Activated CD8-positive, alpha-beta memory T cell treated with anti-CD3 and anti-CD28 coated beads for 36 hours (primary cell): ENCODE measurements around the gene CTF1. TPM values are rescaled to one million over a fixed set of nuclear protein-coding genes. Genes with fewer than 3 reads are reported as not detected.

Experiments used
- CTCF ChIA-PET: fragments of 350-600 bp; sonication (Branson Sonifier 250); formaldehyde crosslinking; loops from one replicate; lab custom pipeline; 2021; ENCODE audit warnings: antibody characterized with exemption; lab: Charles Lee
- POLR2A ChIA-PET: fragments of 350-600 bp; sonication (Branson Sonifier 250); formaldehyde crosslinking; loops from one replicate; lab custom pipeline; 2021; ENCODE audit warnings: antibody characterized with exemption; lab: Charles Lee
- total RNA-seq, 2 experiments: library from RNA; stranded (reverse); gene quantifications; one replicate each; pipeline ENCODE4 v1.2.3, GENCODE V29; 2021

CTF1 gene
- total RNA-seq, 2 experiments from 2014 or later: 0.13 to 0.21 TPM

GRCh38 chr16:30882429-30883310, 13.7 kb upstream of the CTF1 start:
- ChIA-PET POLR2A (interaction anchor here (1.6 kb wide), 1 partner anchor 14 kb away, joined by 4 read pairs; no protein-coding TSS in a partner anchor), CTCF (interaction anchor here (0.5 to 1.3 kb wide), 3 partner anchors 15 to 72 kb away, joined by 3 read pairs; no protein-coding TSS in a partner anchor)

- POLR2A ChIA-PET: no interaction called here
- CTCF ChIA-PET: interaction anchor here (1.1 kb wide), 1 partner anchor 12 kb away, joined by 3 read pairs; no protein-coding TSS in a partner anchor
Observed at GRCh38 chr16:30884760-30885159, 11.7 kb upstream of the CTF1 start.

- ChIA-PET CTCF (interaction anchor here (1.1 to 1.4 kb wide), 2 partner anchors 12 to 17 kb away, joined by 3 read pairs; no protein-coding TSS in a partner anchor), POLR2A (no interaction called here)
Observed at GRCh38 chr16:30885196-30885595, 11.2 kb upstream of the CTF1 start.

- ChIA-PET CTCF (interaction anchor here (1.4 to 3.1 kb wide), 2 partner anchors 16 to 42 kb away, joined by 3 to 12 read pairs; no protein-coding TSS in a partner anchor), POLR2A (interaction anchor here (0.6 kb wide), 1 partner anchor 70 kb away, joined by 3 read pairs; no protein-coding TSS in a partner anchor)
Observed at GRCh38 chr16:30886145-30886544, 10.3 kb upstream of the CTF1 start.

GRCh38 chr16:30887927-30888326, 8.5 kb upstream of the CTF1 start:
- ChIA-PET POLR2A (no interaction called here), CTCF (interaction anchor here (3.1 kb wide), 1 partner anchor 44 kb away, joined by 12 read pairs; no protein-coding TSS in a partner anchor)

GRCh38 chr16:30888856-30889499, 7.4 kb upstream of the CTF1 start:
- CTCF ChIA-PET: interaction anchor here (3.1 to 5.4 kb wide), 2 partner anchors 13 to 45 kb away, joined by 12 to 26 read pairs; no protein-coding TSS in a partner anchor
- POLR2A ChIA-PET: no interaction called here

GRCh38 chr16:30889721-30890120, 6.7 kb upstream of the CTF1 start:
- POLR2A ChIA-PET: interaction anchor here (0.6 kb wide), 1 partner anchor 271 kb away, joined by 3 read pairs; no protein-coding TSS in a partner anchor
- CTCF ChIA-PET: interaction anchor here (4.7 to 5.4 kb wide), 2 partner anchors 12 to 44 kb away, joined by 24 to 26 read pairs; no protein-coding TSS in a partner anchor

GRCh38 chr16:30891043-30891823, 5.2 kb upstream of the CTF1 start:
- POLR2A ChIA-PET: interaction anchor here (0.5 kb wide), 1 partner anchor 17 kb away, joined by 4 read pairs; no protein-coding TSS in a partner anchor

GRCh38 chr16:30892670-30893416, 3.6 kb upstream of the CTF1 start:
- POLR2A ChIA-PET: interaction anchor here (1.2 to 2.1 kb wide), 3 partner anchors 9 to 48 kb away, joined by 4 to 10 read pairs (median 7); no protein-coding TSS in a partner anchor

More at GRCh38 chr16:30891043-30891823, 5.2 kb upstream of the CTF1 start:
- CTCF ChIA-PET: interaction anchor here (0.6 to 5.4 kb wide), 3 partner anchors 10 to 46 kb away, joined by 3 to 26 read pairs (median 24); no protein-coding TSS in a partner anchor

GRCh38 chr16:30893417-30893743, 3.0 kb upstream of the CTF1 start:
- POLR2A ChIA-PET: interaction anchor here (1.6 to 2.1 kb wide), 2 partner anchors 9 to 19 kb away, joined by 4 to 7 read pairs; no protein-coding TSS in a partner anchor
- CTCF ChIA-PET: interaction anchor here (1.9 to 5.4 kb wide), 3 partner anchors 8 to 48 kb away, joined by 5 to 26 read pairs (median 24); no protein-coding TSS in a partner anchor

More at GRCh38 chr16:30892670-30893416, 3.6 kb upstream of the CTF1 start:
- CTCF ChIA-PET: interaction anchor here (0.7 to 5.4 kb wide), 4 partner anchors 9 to 48 kb away, joined by 4 to 26 read pairs (median 14); no protein-coding TSS in a partner anchor

- POLR2A ChIA-PET: interaction anchor here (1.6 to 2.1 kb wide), 2 partner anchors 8 to 20 kb away, joined by 4 to 7 read pairs; no protein-coding TSS in a partner anchor
- CTCF ChIA-PET: interaction anchor here (1.9 to 5.4 kb wide), 3 partner anchors 8 to 49 kb away, joined by 5 to 26 read pairs (median 24); no protein-coding TSS in a partner anchor
Observed at GRCh38 chr16:30893744-30894539, 2.5 kb upstream of the CTF1 start, which contains the start of gene BCL7C. TSS of gene BCL7C (minus strand) at chr16:30894077. CDS start at chr16:30893944, 133 bp downstream.

- ChIA-PET POLR2A (no interaction called here), CTCF (interaction anchor here (0.6 to 1.5 kb wide), 2 partner anchors 50 to 161 kb away, joined by 4 to 5 read pairs; no protein-coding TSS in a partner anchor)
Observed at GRCh38 chr16:30894540-30895368, 1.7 kb upstream of the CTF1 start.

- ChIA-PET CTCF (interaction anchor here (0.6 to 1.5 kb wide), 2 partner anchors 51 to 160 kb away, joined by 4 to 5 read pairs; no protein-coding TSS in a partner anchor), POLR2A (interaction anchor here (0.6 kb wide), 2 partner anchors 74 to 174 kb away, joined by 3 read pairs; no protein-coding TSS in a partner anchor)
Observed at GRCh38 chr16:30895627-30896260, 670 bp upstream of the CTF1 start.

- CTCF ChIA-PET: interaction anchor here (0.7 to 1.2 kb wide), 2 partner anchors 55 to 82 kb away, joined by 3 to 4 read pairs; no protein-coding TSS in a partner anchor
Observed at GRCh38 chr16:30896889-30897733, 697 bp downstream of the CTF1 start.

More at GRCh38 chr16:30896889-30897733, 697 bp downstream of the CTF1 start:
- POLR2A ChIA-PET: no interaction called here
